Thyroid gland (tissue), 4 donors: ENCODE results near the gene TMEM175.

ENCODE experiments used
- POLR2A ChIP-seq, 2 donors: fragments of 450-650 bp; IDR thresholded peaks; one replicate each; pipeline ENCODE4 v1.6.1; 2017; ENCODE audit warnings: antibody characterized with exemption in 2 of 2, mild to moderate bottlenecking in 2 of 2, moderate library complexity in 1 of 2
- TF ChIP-seq, protein P1 (sequence below), 6 experiments: fragments of 200-600 bp in 3 of 6; fragments of 450-650 bp in 3 of 6; sonication (generic) in 3 of 6; IDR thresholded peaks; one replicate each; pipeline ENCODE4 v1.5.1; 2016 to 2019; ENCODE audit warnings: antibody characterized with exemption in 6 of 6, mild to moderate bottlenecking in 2 of 6, inconsistent platforms in 1 of 6, moderate library complexity in 1 of 6

- TF ChIP-seq, protein P1, sequence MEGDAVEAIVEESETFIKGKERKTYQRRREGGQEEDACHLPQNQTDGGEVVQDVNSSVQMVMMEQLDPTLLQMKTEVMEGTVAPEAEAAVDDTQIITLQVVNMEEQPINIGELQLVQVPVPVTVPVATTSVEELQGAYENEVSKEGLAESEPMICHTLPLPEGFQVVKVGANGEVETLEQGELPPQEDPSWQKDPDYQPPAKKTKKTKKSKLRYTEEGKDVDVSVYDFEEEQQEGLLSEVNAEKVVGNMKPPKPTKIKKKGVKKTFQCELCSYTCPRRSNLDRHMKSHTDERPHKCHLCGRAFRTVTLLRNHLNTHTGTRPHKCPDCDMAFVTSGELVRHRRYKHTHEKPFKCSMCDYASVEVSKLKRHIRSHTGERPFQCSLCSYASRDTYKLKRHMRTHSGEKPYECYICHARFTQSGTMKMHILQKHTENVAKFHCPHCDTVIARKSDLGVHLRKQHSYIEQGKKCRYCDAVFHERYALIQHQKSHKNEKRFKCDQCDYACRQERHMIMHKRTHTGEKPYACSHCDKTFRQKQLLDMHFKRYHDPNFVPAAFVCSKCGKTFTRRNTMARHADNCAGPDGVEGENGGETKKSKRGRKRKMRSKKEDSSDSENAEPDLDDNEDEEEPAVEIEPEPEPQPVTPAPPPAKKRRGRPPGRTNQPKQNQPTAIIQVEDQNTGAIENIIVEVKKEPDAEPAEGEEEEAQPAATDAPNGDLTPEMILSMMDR (IDR thresholded peaks at IDR 0.05) = no peak
- TF ChIP-seq POLR2A (IDR thresholded peaks at IDR 0.05) = no peak
These were observed 30.3 kb downstream of the TMEM175 start for GRCh38 chr4:962231-963208.
